Muscle of arm (tissue), 12 donors: ENCODE data around the gene FGFRL1. TPM values are rescaled to one million over a fixed set of nuclear protein-coding genes. Genes with fewer than 3 reads are reported as not detected.
A peak's percentile ranks its signal among the peaks of the same experiment; 100 is the strongest.

Source experiments
- DNase-seq: peaks from one replicate; pipeline ENCODE4 v3.0.0-alpha.2; 2013
- polyA plus RNA-seq, 12 donors: library from polyadenylated mRNA; unstranded; fragments of 120-200 nt; gene quantifications; one replicate each; pipeline ENCODE4 v1.2.1, GENCODE V29; 2013; ENCODE audit not compliant: insufficient read length in 12 of 12

Gene FGFRL1
- polyA plus RNA-seq, 12 donors = 87.4 to 371 (median 185) TPM

DNA sequence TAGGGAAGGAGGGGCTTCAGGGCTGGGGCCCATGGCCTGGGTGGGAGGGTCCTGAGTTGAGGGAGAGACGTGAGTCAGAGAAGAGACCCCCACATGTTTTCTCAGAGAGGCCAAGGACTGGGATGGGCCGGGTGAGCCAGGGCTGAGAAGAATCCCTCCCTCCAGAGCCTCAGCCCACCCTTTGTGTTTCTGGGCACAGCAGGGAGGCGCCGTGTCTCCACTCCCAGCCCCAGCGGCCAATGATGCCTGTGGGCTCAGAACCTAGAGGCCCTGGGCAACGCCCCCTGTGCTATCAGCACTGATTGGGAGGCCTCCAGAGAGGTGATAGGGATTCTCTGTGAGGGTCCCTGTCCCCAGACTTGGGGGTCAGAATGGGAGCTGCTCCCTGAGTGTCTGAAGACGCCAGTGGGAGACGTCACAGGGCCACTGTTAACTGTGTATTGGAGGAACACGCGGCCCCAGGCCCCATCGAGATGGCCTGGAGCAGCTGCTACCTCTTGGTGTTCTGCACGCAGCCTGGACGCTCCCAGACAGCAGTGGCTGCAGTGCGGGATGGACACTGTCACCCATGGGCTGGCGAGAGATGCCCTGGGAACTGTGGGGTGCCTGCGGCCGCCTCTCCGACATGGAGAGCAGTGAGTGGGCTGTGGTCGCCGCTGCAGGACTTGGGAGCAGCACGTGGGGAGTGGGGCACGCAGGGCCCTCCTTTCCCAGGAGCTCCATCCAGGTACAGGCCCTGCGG, 8.5 kb downstream of the FGFRL1 start:
- DNase-seq = no peak

DNA sequence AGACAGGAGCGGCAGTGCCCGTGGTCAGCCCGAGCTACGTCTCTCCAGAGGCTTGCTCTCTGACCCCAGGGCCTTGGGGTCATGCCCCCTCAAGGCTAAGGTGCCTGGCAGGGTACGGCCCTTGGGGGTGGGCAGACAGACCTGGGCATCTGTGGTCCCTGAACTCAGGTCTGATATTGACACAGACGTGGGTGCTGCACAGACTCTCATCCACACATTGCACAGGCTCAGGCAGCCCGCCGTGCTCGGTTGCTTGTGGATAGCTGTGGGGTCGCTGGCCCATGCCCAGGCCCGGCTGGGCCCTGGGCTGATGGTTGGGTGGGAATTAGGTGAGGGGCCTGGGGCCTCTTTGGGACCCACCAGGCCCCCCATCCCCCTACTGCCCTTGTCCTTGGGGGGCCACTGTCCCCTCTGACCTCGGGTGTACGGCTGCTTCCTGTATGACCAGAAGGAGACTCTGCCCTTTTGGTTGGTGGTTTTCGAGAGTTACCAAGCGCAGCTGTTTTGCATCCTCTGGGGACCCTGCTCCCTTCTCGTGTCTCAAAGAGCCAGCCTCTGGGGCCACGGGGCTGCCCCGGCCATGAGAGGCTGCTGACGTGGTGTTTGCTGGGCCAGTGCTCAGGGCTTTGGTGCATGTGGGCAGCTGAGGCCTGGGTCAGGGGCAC, 10.1 kb downstream of the FGFRL1 start:
- no peak for DNase-seq

DNA sequence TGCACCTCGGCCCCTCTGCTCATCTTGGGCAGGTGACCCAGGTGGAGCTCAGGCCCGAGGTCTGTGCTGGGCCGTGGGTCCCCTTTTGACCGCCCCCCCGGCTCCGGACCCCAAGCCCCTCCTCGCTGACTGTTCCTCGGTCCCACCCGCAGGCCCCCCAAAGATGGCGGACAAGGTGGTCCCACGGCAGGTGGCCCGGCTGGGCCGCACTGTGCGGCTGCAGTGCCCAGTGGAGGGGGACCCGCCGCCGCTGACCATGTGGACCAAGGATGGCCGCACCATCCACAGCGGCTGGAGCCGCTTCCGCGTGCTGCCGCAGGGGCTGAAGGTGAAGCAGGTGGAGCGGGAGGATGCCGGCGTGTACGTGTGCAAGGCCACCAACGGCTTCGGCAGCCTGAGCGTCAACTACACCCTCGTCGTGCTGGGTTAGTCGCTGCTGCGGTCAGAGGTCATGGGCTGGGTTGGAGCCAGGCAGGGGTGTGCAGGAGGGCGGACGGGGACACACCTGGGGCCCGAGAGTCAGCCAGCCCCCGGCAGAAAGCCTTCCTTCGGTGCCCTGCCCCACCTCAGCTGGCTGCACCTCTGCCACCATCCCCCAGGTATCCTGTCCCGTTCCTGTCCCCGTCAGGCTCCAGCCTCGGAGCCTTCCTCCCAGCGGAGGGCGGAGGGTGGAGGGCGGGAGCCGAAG, 10.8 kb downstream of the FGFRL1 start:
- no peak for DNase-seq

DNA sequence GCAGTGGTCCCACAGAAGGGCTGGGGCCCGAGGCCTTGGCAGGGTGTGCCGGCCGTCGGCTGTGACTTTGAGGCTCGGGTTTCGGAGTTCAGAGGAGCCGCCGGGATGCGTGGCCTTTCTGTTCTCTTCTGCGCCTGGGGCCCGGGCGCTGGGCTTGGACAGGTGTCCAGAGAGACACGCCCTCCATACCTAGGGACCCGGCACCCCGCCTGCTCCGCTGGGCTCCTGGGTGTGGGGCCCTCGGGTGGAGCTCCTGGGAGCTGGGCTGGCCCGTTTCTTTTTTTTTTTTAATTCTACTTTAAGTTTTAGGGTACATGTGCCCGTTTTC, 11.3 kb downstream of the FGFRL1 start:
- DNase-seq = no peak

DNA sequence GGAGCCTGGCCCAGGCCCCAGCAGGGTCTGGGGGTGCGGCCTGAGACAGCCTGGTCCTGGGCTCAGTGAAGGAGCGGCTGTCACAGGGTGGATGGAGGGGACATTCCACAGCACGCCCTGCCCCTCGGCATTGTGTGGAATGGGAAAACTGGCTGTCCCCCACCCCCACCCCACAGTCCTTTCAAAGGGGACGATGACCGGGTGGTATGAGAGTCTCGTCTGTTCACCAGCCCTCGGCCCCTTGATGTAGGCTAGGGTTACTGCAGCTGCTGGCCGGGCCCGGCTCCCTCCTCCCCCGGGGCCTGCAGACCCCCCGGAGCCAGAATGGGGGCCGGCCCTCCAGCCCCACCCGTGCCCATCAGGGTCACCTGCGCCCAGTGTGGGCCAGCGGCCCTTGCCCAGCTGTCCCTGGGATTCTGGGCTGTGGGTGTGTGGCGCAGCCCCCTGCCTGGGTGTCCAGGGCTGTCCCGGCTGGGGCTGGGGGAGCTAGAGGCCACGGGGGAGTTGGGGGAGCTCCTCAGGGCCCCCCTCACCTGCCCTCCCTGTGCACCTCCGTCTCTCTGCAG, 11.7 kb downstream of the FGFRL1 start:
- no peak for DNase-seq

DNA sequence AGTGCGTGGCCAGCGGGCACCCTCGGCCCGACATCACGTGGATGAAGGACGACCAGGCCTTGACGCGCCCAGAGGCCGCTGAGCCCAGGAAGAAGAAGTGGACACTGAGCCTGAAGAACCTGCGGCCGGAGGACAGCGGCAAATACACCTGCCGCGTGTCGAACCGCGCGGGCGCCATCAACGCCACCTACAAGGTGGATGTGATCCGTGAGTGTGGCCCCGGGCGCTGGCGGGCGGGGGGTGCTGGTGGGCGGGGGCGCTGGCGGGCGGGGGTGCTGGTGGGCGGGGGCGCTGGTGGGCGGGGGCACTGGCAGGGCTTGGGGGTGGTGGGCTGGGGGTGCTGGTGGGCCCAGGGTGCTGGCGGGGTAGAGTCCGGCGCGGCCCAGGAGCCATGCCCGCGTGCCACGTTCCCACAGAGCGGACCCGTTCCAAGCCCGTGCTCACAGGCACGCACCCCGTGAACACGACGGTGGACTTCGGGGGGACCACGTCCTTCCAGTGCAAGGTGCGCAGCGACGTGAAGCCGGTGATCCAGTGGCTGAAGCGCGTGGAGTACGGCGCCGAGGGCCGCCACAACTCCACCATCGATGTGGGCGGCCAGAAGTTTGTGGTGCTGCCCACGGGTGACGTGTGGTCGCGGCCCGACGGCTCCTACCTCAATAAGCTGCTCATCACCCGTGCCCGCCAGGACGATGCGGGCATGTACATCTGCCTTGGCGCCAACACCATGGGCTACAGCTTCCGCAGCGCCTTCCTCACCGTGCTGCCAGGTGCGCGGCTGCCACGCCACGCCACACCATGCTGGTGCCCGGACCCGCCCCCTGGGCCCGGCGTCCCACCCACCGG, 12.7 kb downstream of the FGFRL1 start:
- no peak for DNase-seq

DNA sequence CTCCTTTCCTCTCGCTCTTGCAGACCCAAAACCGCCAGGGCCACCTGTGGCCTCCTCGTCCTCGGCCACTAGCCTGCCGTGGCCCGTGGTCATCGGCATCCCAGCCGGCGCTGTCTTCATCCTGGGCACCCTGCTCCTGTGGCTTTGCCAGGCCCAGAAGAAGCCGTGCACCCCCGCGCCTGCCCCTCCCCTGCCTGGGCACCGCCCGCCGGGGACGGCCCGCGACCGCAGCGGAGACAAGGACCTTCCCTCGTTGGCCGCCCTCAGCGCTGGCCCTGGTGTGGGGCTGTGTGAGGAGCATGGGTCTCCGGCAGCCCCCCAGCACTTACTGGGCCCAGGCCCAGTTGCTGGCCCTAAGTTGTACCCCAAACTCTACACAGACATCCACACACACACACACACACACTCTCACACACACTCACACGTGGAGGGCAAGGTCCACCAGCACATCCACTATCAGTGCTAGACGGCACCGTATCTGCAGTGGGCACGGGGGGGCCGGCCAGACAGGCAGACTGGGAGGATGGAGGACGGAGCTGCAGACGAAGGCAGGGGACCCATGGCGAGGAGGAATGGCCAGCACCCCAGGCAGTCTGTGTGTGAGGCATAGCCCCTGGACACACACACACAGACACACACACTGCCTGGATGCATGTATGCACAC, 13.6 kb downstream of the FGFRL1 start:
- DNase-seq = no peak

DNA sequence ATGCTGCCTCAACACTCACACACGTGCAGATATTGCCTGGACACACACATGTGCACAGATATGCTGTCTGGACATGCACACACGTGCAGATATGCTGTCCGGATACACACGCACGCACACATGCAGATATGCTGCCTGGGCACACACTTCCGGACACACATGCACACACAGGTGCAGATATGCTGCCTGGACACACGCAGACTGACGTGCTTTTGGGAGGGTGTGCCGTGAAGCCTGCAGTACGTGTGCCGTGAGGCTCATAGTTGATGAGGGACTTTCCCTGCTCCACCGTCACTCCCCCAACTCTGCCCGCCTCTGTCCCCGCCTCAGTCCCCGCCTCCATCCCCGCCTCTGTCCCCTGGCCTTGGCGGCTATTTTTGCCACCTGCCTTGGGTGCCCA, 14.7 kb downstream of the FGFRL1 start:
- DNase-seq = no peak

DNA sequence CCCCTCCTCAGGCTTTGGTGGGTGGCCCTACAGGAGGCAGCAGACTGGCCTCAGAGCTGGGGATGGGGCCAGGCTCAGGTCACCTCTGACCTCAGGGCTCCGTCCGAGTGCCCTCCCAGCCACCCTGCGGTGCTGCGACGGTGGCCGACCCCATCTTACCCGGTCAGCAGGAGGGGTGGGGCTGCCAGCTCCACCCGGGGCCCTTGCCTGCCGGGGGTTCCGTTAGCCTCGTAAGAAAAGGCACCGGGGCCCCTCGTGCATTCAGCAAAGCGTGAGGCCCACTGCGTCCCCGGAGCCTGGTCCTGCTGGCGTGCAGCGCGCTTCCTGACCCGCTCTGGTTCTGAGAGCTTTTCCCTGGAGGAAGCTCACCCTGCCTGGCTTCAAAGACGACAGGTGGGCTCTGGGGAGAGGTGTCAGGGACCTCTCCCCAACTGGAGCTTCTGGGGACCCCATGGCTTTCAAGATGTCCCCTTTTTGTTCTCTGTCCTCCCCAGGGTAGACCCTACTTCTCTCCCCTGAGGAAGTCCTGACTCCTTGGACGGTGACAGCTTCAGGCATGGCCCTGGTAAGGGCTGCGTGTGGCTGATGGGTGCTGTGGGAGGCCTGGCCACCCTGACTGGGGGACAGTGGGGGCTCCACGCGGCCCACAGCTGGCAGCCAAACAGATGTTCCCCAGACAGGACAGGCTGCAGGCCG, 15.9 kb downstream of the FGFRL1 start:
- DNase-seq = no peak

DNA sequence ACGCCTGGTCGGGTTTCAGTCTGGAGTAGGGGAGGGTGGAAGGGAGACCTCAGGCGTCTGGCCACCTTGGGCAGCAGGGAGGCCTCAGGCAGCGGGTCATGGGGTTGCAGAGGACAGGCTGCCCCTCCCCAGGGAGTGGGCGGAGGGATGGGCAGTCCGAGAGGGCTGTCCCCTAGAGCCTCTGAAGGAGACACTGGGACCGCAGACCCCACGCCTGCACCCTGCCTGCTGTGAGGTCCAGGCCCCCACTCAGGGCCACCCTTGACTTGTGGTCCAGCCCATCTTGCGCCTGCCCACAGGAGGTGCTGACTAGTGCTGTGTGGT, 16.5 kb downstream of the FGFRL1 start:
- no peak for DNase-seq

DNA sequence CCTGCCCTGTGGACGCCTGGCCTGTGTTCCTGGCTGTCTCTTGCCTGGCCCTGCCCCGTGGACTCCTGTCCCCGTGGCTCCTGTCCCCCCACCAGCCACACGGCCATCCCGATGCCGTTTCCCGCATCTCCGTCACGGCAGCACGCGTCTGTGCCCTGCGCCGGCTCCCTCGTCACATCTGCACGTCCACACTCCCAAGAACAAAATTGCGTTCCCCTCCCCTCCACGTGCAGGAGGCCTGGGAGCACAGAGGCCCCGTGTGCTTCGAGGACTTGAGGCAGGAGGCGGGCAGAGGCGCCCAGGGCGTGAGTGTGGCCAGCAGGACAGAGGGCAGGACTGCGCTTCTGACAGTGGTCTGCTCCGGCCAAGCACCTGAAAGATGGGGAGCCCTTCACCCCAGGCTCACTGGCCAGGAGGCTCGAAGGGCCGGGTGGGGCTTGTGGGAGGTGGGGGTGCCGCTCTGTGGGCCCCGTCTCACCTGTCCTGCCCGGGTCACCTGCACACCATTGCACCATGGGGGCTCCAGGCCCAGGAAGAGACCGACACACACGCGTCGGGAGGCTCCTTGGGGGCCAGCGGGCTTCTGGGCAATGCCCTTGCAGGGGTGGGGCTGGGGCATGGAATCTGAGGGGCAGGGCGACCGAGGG, 17.3 kb downstream of the FGFRL1 start:
- no peak for DNase-seq

DNA sequence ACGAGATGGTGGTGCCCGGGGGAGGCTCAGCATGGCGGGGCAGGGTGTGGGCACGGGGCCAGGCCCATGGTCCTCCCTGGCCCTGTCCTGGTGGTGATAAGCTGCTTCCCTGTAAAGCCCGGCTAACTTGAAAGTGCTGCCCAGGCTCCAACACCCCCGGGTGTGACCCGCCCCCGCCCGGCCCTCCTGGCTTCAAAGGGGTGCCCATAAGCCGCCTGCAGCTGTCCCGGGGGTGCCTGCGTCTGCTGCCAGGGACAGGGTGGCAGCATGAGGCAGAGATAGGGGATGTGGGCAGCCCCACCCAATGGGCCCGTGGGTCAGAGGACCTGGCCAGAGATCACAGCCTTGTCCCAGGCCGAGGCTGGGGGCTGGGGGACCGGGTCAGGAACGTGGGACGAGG, 18.1 kb downstream of the FGFRL1 start:
- DNase-seq = no peak

DNA sequence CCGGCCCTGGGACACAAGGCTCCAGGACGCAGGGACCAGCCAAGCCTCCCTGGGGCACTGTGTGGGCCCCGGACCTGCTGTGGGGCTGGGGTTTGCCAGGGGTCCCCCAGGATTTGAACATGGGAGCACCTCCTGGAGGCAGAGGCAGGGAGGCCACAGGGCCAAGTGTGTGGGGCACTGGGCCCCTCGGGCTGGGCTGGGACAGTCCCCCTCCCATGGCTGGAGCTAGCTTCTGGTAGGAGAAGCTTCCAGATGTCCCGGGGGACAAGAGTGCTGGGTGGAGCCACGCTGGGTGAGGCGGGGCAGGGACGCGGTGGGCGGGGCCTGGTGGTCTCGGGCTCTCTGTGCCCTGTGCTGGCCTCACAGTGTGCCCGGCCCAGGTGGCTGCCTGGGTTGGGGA, 18.6 kb downstream of the FGFRL1 start:
- DNase-seq = no peak

DNA sequence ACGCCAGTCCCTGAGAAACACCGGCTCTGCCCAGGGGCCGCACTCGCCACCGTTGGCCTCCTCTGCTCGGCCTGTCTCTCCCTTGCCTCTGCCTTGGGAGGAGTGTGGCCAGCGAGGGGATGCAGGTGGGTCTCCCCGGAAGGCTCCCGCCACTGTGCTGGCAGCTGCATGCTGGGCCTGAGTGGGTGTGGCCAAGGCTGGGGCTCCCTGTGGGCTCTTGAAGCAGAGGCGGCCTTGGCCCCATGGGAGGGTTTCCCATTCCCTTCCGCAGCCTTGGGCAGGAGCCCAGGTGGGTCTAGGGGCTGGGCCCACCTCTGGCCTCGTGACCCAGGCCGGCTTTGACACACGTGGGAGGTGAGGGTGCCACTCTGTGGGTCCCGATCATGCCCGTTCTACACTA, 19.1 kb downstream of the FGFRL1 start:
- no peak for DNase-seq

DNA sequence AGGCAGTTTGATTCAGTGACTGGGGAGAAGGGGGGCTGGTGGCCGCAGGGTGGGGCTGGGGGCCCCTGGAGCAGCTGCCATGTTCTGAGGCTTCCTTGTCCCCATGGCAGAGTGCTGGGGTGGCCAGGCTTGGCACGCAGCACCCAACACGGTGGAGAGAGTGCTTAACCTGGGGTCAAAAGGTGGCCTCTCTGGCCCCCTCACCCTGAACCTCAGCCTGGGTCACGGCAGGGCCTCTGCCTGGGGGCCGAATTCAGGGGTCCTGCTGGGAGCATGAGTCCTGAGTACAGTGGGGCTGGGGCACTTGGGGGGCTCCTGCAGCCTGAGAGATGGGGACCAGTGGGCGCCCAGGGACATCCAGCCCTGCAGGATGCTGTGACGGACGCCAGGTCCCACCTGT, 19.9 kb downstream of the FGFRL1 start:
- DNase-seq = no peak

DNA sequence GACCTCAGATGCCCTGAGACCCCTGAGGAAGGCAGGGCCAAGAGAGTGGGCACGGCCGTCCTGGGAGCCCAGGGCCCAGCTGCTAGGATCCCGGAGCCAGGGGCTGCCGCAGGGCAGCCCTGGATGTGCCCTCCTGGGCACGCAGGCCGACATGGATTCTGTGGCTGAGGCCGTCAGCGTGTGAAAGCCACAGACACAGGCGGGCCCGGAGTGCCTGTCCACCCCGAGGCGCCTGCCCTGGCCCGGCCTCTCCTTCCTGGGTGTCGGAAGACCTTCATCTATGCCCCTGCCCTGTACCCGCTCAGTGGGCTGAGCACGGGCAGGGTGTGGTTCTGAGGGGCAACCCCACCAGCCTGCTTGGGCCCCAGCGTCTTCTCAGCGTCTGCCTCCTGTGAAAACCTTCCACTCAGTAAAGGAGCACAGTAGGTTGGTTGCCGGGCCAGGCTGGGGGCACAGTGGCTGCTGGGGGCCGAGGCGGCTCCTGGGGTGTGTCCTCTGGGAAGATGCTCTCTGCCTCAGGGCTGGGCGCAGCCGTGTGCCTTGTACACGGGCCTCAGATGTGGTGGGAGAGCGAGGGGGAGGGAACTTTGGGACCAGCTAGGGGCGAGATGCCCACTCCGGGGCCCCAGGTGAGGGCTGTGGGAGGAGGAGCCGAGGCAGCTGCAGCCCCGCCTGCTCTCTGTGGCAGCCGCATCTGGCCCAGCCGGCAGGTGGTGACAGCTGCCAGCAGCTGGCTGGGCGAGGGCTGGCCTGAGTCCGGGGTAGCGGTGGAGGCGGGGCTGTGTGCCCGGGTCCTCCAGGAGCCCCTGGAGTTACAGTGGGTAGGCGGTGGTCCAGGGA, 20.8 kb downstream of the FGFRL1 start:
- DNase-seq = no peak

DNA sequence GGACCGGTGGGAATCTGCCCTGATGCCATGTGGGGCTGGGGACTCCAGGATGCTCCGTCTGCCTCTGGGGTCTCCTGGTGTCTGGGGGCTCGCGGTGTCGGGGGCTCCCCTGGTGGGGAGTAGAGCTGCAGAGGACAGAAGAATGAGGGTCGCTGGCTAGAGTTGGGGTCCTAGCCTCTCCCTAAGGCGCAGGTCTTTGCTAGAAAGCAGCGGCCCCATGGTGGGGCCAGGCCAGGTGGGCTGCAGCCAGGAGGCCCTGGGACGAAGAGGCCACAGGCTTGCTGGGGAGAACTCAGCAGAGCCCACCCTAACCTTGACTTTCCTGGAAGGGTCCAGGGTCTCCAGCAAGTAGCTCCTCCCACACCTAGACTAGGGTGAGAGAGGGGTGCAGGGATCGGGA, 21.4 kb downstream of the FGFRL1 start:
- no peak for DNase-seq

DNA sequence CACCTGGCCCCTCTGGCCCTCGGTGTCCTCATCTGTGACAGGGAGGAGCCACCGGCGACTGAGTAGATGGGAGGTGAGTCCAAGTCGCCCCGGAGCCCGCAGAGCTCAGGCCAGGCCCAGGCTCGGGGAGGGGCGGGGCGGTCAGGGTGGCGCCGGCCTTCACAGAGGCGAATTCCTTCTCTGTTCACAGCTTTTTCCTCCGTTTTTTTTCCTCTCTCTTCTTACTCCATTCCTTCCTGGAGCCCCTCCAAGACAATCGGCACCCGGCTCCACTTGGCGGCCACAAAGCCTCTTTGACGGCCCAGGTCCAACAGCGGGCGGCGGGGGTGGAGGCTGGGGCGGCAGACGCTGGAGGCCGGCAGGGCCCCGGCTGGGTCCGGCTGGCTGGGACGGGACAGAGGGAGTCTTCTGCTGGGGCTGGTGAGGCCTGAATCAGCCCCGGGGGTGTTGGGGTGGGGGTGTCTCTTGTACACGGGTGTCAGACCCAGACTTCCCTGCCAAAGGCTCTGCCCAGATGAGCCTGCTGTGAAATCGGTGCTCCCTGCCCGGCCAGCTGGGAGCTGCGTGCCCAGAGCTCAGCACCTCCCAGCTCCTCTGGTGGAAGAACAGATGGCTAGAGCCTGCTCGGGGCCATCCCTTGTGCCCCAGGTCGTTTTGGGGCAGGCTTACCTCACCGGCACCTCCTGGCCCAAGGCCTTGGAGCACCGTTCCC, 22.6 kb downstream of the FGFRL1 start:
- DNase-seq = peak; percentile 66

DNA sequence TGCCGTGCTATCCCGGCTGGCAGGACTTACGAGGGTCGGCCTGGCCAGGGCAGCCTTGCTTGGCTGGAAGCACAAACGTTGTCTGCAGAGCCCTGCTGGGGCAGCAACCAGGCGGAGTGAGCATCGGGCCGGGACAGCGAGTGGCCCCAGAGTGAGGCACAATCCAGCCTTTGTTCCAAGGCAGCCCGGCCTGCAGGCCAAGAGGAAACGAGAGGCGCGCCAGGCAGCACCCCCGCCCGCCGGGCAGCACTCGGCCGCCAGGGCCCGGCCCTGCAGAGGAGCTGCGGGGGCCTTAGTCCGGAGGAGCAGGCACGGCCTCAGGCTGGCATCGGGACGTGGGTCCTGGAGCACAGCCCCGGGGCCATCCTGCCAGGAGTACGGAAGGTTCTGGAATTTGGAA, 24.1 kb downstream of the FGFRL1 start:
- no peak for DNase-seq
